HG02571 (cell line): Measurements from ENCODE around the gene ADSS1.
"Not testable (repeated sequence)": the region's sequence is repeated elsewhere in the genome, so short reads cannot be mapped to it uniquely, and the experiment has no call there.

Experiments
- ATAC-seq: cut with Tn5 transposase; IDR thresholded peaks from one replicate; pipeline ENCODE4 v1.9.1; 2021; ENCODE audit warnings: mild to moderate bottlenecking, moderate library complexity; ENCODE audit not compliant: unreplicated experiment

Gene ADSS1

DNA sequence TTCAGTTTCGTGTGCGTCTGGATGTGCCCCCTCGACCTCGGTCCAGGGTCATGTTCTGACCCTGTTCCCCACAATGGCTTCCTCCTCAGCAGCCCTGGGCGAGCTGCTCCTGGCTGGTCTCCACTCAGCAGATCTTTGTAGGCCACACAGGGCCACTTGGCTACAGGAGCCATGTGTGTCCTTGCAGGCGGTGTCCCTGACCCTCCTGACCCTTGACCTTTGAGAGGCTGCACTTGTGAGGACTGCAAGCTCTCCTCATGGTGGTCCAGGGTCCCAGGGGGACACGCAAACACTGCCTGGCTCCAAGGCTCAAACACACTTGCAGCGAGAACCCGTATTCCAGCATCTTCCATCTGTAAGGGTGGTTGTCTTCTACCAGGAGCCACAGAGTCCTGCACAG is 21.4 kb downstream of the ADSS1 start:
- ATAC-seq, result no peak

DNA sequence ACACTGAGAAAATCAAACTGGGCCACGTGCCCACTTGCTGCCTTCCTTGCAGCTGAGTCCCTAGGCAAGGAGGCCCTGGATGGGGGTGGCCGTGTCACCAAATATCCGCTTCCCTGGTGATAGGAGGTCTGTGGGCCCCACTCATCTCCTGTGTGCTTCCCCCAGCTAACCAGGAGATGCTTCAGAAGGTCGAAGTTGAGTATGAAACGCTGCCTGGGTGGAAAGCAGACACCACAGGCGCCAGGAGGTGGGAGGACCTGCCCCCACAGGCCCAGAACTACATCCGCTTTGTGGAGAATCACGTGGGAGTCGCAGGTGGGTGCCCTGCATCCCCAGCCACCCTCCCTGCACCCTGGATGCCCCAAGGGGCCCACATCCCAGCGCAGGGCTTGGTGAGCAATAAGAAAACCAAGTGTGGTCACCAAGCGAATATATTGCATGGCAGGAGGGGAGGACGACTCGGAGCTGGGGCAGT is 22.1 kb downstream of the ADSS1 start:
- no peak for ATAC-seq

- no peak for ATAC-seq
Measured at GRCh38 chr14:104746934-104747481, 23.0 kb downstream of the ADSS1 start.

DNA sequence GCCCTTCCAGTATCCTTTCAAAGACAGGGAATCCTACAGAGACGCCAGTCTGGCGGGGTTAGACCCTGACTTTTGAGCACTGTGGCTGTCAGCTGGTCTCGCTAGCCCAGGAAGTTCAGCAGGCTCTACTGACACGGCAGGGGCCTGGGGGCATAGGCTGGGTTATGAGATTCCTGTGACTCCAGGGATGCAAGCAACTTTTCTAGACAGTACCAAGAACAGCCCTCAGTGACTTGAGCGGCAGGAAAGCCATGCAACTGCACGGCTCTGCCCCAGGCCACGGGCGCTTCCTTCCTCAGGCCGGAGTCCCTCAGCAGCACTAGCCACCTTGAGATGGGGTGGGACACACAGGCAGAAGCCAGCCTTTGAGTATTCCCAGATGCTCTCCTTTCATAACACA is 23.8 kb downstream of the ADSS1 start:
- no peak for ATAC-seq

DNA sequence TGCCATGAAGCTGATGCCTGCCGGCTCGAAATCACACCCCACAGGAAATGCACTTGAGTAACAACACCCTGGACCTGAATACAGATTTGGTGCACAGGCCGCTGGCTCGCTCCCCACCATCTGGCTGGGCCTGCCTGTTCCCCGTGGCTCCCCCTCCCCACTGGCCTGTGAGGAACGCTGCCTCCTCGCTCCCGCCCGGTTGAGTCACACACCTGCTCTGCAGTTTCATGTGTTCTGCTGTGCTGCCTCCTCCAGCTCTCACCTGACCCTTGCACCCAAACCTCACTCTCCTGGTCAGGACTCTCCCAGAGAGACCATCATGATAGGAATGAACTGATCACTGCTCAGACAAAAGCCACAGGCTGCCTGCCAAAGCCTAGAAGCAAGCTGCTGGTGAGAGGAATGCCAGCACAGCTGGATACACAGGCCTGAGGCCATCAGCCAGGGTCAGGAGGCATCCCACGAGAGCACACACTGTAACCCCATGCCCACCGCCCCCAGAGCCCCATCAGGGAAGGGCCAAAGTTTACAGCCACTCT is 25.2 kb downstream of the ADSS1 start:
- no peak for ATAC-seq

GRCh38 chr14:104750056-104750752 is 26.2 kb downstream of the ADSS1 start:
- no peak for ATAC-seq

DNA sequence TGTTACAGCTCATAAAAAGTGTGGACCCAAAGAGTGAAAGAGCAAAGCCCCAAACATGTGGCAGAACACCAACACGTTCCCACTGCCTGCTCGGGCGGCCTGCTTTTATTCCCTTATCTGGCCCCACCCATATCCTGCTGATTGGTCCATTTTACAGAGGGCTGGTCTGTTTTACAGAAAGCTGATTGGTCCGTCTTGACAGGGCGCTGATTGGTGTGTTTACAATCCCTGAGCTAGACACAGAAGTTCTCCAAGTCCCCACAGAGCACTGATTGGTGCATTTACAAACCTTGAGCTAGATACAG is 26.7 kb downstream of the ADSS1 start:
- not testable (repeated sequence) for ATAC-seq

DNA sequence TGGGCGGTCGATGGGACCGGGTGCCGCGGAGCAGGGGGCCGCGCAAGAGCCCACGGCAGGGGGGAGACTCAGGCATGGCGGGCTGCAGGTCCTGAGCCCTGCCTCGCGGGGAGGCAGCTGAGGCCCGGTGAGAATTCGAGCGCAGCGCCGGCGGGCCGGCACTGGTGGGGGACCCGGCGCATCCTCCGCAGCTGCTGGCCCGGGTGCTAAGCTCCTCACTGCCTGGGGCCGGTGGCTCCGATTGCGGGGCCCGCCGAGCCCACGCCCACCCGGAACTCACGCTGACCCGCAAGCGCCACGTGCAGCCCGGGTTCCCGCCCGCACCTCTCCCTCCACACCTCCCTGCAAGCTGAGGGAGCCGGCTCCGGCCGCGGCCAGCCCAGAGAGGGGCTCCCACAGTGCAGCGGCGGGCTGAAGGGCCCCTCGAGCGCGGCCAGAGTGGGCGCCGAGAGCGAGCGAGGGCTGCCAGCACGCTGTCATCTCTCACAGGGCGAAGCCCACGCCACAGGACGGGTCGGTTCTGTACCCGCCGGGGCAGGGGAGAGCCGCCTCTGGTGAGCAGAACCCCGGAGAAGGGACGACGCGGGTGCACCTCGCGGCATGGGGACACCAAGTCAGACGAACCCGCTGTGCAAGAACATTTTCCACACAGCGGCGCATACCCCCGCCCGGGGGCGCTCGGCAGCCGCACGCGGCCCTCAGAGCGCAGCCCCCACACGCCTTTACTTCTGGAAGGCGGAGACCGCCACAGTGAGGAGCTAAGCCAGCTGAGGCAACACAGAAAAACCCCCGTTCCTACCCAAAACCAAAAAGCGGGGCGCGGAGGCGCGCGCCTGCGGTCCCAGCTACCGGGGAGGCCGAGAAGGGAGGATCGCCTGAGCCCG is 27.8 kb downstream of the ADSS1 start:
- ATAC-seq, result no peak

GRCh38 chr14:104752423-104752734 is 28.4 kb downstream of the ADSS1 start:
- peak; percentile 73 for ATAC-seq

DNA sequence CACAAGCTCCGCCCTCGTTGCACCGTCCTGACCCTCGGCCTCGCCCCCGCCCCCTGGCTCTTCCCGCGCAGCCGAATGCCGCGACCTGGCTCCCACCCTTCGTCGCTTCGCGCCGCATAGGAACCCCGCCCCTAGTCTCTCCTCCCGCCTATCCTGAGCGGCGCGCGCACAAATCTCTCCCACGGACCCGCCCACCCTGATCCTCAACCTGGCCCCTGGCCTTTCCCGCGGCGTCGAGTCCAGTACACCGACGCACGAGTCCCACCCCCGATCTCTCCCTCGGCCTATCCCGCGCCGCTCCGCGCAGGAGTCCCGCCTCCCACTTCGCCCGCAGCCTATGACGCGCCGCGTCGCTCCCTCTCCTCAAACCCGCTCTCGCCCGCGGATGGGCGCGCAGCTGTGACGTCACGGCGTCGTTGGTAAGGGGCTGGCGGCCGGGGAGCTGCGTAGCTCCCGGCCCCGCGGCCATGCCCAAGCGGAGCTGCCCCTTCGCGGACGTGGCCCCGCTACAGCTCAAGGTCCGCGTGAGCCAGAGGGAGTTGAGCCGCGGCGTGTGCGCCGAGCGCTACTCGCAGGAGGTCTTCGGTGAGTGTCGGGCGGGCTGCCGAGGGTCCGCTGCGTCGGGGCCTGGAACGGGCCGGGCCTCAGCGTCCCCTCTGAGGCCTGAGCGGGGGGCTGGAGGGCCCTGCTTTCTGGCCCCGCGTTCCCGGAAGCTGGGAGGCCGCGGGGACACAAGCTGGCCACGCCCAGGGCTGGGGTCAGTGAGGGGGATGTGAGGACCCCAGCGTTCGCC is 28.9 kb downstream of the ADSS1 start, which contains the start of gene SIVA1:
SIVA1 (plus strand) TSS at position 413 of the 793 bp plus-strand sequence; CDS start at position 468, 55 bp downstream.
- peak; percentile 82 for ATAC-seq

DNA sequence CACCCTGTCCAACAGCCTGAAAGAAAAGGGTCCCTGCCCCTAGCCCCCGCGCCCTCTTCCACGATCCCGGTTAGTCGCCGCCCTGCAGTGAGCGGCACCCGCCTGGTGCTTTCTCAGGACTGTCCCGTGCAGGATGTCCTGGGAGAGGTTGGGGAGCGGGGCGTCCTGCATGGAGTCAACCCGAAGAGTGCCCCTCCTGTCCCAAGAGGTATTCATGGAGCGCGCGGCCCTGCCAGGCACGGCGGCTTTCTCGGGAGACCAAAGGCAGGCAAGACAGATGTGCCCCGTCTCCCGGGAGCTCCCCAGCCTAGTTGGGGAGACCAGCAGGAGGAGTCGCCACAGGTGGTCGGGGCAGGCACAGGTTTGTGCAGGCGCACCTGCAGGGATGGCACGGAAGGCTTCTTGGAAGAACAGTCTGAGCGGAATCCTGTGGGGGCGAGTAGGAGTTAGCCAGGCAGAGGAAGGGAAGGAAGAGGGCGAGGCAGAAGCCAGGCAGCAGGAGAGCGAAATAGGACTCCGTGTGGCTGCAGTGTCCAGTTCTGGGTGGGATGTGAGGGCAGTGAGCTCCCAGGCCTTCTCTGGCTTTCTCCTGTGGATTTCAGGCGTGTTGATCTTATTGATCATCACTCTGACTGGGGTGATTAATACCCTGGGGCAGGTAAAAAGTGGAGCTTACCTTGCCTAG is 29.6 kb downstream of the ADSS1 start:
- no peak for ATAC-seq

DNA sequence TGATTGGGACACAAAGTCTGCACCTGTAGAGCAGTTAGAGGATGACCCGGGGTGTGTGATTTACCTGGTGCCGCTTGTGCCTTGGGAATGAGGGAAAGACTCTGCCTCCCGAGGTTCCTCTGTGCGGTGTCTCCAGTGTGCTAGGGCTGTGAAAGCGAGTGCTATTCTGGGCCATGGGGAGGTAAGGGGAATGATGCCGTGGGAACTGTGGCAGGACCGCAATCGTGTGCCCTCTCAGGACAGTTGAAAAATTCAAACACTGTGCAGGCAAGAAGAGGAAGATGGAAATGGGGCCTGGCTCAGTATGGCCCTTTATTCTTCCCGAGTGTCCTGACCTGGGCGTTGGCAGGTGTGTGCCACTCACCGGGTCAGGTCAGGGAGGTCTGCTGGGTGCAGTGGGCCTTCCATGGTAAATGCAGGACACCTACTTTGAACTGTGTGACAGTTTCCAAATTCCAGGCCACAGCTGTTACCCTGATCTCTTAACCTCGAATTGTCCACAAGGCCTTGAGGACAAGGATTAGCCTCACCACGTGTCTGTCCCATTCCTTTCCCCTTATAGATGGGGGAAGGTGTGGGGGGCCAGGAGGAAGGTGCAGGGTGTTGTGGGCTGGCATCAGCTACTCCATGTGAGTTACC is 30.3 kb downstream of the ADSS1 start:
- no peak for ATAC-seq

DNA sequence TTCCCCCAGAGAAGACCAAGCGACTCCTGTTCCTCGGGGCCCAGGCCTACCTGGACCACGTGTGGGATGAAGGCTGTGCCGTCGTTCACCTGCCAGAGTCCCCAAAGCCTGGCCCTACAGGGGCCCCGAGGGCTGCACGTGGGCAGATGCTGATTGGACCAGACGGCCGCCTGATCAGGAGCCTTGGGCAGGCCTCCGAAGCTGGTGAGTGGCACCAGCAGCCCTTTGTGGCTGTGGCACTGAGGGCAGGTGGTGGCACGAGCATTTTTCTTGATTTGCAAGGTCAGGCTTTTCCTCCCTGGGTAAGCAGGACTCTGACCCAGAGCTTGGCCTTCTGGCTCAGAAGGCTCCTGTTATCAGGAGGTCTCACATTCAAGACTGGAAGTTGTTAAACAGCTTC is 31.6 kb downstream of the ADSS1 start:
- no peak for ATAC-seq

DNA sequence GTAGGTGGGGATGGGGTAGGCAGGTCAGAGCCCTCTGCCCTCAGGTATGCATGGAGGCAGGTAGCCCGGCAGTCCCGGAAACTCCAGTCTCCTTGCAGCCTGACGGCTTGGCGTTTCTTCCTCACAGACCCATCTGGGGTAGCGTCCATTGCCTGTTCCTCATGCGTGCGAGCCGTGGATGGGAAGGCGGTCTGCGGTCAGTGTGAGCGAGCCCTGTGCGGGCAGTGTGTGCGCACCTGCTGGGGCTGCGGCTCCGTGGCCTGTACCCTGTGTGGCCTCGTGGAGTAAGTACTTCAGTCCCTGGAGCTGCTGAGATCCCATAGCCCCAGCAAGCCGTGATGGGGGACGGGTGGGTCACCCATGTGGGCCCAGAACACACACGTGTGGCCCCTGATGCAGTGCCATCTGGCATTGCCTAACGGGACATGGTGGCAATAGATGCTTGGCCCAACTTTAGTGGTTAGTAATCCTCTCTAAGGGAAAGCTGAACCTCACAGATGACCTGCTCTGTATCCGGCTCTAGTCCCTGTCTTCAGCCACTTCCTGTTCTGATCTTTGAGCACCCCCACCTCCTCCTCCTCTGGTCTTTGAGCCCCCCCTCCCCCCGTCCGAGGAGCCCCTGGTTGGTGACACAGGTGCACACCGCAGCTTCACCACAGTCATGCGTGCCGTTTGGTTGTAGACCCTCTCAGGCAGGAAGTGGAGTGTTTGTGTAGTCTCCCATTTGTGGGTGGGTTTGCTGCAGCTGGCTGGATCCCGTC is 32.6 kb downstream of the ADSS1 start:
- no peak for ATAC-seq

DNA sequence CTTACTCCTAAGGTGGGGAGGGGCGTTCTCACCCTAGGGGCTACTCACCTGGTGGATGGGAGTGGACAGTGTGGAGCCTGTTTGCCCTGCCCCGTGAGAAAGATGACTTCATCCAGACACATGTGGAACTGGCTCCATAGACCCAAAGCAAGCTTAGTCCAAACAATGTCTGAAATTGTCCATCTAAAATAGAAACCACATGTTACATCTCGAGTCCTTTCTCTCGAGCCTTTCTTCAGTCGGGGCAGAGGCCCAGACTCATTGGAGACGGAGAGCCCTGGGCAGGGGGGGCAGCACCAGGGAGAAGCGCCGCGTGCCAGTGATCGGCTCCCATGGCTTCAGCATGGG is 33.2 kb downstream of the ADSS1 start:
- no peak for ATAC-seq

GRCh38 chr14:104757681-104758392 is 33.8 kb downstream of the ADSS1 start:
- no peak for ATAC-seq

DNA sequence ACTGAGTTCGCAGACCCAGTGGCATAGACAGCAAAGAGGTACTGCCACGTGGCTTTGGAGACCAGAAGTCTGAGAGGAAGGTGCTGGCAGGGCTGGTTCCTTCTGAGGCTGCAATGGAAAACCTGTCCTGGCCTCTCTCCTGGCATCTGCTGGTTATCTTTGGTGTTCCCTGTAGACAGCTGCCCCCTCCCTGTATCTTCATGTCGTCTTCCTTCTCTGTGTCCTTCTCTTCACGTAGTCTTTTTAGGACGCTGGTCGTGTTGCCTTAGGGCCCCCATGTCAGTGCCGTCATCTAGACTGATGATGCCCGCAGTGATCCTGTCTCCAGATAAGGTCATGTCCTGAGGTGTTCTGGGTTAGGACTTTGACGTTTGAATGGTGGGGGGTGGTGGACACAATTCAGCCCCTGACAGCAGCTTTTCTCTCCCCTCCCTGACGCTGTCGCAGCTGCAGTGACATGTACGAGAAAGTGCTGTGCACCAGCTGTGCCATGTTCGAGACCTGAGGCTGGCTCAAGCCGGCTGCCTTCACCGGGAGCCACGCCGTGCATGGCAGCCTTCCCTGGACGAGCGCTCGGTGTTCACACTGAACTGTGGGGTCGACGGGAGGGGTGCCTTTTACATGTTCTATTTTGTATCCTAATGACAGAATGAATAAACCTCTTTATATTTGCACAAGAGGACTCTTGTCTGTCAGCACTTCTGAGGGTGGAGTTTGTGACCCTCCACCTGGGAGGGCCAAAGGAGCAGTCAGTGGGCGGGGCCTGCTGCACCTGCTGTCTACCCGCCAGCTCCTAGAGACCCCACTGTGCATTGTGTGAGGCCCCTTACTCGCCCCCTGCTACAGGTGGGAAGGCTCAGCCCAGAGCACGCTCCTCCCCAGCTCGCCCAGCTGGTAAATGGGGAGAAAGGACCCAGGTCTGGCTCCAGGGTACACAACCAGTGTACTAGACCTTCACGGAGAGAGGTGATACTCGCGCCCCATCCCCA is 35.2 kb downstream of the ADSS1 start:
- ATAC-seq, result no peak
